GM12874 (cell line): ENCODE data around the gene KIF23.

Source experiments
- TF ChIP-seq, protein P1 (sequence below): IDR thresholded peaks from 2 replicates; pipeline ENCODE4 v1.5.1; 2011; ENCODE audit warnings: low read depth, mild to moderate bottlenecking, control low read depth, low read length, moderate library complexity; ENCODE audit not compliant: insufficient read depth

KIF23 gene

DNA sequence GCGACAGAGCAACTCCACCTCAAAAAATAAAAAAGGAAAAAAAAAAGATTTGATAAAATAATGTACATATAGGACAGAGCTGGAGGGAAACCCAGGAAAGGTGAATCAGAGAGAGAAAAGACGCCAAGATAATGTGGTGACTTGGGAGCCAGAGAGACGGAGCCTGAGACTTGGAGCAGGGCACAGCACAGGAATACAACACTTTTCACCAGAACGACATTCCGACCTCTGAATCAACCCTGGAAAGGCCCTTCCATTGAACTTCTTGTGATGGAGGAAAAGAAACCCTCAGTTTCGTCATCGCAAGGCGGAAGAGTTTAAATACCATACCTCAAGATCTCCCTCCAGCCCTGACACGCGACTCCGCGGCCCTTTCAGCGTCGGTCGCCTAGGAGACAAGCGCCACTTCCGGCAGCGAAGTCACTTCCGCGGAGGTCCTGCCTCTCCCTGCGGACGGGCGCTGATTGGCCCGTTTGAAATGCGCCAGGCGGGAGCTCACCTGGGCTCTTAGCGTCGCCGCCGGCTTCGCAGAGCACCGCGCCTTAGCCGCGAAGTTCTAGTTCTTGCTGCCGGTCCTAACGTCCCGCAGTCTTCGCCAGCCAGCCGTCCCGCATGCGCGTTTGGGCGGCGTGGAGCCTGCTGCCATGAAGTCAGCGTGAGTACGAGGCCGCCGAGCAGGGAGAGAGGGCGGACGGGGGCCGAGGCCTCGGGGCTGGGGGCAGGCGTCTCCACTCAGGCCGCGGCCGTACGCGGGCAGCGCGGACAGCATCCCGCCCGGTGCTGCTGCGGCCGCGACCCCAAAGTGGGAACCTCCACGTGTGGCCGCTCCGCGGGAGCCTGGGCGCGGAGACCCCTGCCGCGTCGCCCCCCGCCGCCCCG is at the start of gene KIF23:
Gene KIF23 (plus strand): TSS at position 528 of the 879 bp plus-strand sequence. CDS start 117 bp downstream, at position 645.
- TF ChIP-seq, protein P1, sequence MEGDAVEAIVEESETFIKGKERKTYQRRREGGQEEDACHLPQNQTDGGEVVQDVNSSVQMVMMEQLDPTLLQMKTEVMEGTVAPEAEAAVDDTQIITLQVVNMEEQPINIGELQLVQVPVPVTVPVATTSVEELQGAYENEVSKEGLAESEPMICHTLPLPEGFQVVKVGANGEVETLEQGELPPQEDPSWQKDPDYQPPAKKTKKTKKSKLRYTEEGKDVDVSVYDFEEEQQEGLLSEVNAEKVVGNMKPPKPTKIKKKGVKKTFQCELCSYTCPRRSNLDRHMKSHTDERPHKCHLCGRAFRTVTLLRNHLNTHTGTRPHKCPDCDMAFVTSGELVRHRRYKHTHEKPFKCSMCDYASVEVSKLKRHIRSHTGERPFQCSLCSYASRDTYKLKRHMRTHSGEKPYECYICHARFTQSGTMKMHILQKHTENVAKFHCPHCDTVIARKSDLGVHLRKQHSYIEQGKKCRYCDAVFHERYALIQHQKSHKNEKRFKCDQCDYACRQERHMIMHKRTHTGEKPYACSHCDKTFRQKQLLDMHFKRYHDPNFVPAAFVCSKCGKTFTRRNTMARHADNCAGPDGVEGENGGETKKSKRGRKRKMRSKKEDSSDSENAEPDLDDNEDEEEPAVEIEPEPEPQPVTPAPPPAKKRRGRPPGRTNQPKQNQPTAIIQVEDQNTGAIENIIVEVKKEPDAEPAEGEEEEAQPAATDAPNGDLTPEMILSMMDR = no peak

DNA sequence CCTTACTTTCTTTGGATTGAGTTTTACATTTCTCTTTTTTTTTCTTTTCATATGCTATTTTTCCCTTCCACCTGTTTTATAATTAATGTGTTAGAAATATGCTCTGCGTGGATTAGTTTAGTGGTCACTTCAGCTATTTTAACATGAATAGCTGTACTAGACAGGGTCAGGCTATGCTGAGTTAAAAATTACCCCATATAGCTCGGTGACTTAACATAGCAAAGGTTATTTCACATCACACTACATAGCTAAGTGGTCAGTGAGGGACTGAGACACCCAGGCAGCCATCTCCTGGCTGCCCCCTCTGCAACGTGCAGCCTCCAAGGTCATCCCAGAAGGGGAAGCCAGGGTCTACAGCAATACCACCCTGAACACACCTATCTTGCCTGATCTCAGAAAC is 46.9 kb upstream of the KIF23 start:
- TF ChIP-seq, protein P1 = no peak

DNA sequence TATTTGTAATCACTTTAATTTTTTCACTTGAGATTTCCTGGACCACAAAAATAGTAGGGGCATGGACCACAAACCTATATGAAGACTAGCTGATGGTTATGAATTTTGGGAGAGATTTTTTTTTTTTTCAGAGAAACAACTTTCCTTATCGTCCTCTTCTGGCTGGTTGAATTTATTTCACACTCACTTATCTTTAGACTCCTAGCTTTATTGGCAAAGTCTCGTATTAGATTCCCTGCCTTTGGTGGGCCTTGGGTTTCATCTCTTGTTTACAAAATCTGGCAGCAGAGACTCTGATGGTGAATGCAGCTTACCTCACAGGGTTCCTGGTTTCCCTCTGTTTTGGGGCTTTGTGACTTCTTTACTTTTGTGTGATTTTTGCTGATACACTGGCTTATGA is 44.5 kb upstream of the KIF23 start:
- TF ChIP-seq, protein P1 = no peak

DNA sequence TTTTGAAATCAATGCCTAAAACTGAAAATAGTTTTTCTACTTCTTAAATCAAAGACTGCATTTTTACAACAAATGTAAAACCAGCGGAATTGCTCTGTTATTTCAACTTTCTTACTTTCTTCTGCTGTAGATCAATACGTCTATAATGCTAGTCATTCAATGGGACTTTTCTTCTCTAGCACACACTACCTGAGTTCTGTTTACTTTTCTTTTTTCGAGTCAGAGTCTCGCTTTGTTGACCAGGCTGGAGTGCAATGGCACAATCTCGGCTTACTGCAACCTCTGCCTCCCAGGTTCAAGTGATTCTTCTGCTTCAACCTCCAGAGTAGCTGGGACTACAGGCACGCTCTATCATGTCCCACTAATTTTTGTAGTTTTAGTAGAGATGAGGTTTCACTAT is 40.7 kb upstream of the KIF23 start:
- TF ChIP-seq, protein P1 = no peak

DNA sequence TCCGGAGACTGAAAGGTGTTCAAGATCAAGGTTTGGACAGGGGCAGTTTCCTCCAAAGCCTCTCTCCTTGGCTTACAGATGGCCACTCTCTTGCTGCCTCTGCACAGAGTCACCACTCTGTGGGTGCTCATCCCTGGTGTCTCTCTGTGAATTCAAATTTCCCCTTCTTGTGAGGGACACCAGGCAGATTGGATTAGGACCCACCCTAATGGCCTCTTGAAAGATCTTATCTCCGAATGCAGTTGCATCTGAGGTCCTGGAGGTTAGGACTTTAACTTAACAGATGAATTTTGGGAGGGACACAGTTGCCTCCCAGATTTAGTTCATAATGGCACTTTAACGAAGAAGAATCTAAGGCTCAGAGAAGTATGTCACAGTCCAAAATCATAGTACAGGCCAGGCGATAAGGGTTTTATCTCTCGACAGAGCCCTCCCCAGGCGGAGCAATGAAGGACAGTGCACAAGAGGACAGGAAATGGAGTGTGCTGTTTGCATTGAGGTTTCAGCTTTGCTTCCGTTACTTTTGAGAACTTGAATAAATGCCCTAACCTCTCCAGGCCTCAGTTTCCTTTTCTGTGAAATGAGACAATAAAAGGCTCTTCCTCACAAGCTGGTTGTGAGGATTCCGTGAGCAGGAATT is 38.9 kb upstream of the KIF23 start:
- TF ChIP-seq, protein P1 = no peak

DNA sequence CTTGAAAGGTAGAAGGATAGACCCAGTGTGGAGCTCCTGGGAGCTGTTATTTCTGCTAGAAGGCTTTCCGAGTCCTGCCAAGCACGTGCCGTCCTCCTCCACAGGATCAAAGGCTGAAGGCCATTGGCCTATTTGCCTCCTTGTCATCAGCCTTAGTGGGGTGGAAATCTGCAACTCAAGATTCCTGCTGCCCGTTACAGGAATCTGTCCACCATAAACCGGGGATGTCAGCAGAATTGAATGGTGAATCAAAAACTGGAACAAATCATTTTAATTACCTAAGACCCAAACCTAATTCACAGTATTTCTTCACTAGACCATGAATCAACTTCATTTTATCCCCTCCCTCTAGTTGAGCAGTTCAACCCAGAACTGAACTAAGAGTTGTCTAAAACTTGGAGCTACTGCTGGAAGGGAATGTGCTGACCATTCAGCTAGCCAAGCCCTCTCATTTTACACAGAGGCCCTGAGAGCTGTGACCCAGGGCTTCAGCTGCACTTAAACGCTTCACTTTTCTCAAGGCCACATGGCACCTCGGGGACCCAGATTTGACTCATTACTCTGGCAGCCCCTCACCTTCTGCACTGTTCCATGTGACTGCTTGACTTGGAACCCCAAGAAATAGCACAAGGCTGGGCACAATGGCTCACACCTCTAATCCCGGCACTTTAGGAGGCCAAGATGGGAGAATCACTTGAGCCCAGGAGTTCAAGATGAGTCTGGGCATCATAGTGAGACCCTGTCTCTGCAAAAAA is 36.8 kb upstream of the KIF23 start:
- TF ChIP-seq, protein P1 = no peak

DNA sequence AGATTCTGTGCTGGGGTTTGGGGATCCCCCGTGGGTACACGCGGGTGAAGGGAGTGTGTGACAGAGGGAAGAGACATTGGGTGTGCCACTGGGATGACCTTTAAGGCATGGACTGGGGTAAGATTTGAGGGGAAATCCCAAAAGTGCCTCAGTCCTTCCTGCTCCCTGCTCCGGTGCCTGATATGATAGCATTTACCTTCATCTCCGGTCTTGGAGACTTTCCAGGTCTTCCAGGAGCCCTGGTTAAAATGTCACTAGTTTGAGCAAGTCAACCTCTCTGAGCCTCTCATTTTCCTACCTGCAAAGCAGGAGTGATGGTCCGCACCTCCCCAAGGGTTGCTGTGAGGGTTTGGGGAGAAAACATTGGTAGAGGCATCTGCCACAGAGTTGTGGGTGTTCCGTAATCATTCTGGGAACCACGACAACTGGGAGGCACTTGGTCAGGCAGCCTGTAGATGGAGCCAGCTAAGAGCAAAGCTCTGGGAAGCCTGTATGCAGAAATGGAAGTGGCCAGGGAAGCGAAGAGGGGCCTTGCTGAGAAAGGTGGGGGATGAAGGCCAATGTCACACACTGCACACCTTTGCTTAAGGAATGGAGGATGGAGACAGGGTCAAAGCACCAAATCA is 33.9 kb upstream of the KIF23 start:
- TF ChIP-seq, protein P1 = no peak
